Activated naive CD4-positive, alpha-beta T cell treated with anti-CD3 and anti-CD28 coated beads, Interleukin-2, amount 10 ng/mL, durations not matched to agents 7 days and 5 days (primary cell): Measurements from ENCODE around the gene ME3.
"Not testable (repeated sequence)": the region's sequence is repeated elsewhere in the genome, so short reads cannot be mapped to it uniquely, and the experiment has no call there.

Experiments
- CTCF ChIA-PET: fragments of 350-600 bp; sonication (Branson Sonifier 250); formaldehyde crosslinking; loops from one replicate; lab custom pipeline; 2021; ENCODE audit warnings: antibody characterized with exemption; lab: Charles Lee
- DNase-seq: peaks from one replicate; pipeline ENCODE4 v3.0.0-alpha.2; 2020
- H3K27ac Mint-ChIP-seq: one replicate; pipeline ENCODE4 v1.8.0; 2021; ENCODE audit warnings: mild to moderate bottlenecking, moderate library complexity, mixed read lengths
- H3K27me3 Mint-ChIP-seq: one replicate; pipeline ENCODE4 v1.8.0; 2021; ENCODE audit warnings: mild to moderate bottlenecking, mixed read lengths
- H3K36me3 Mint-ChIP-seq: one replicate; pipeline ENCODE4 v1.8.0; 2021; ENCODE audit warnings: mixed read lengths
- H3K4me1 Mint-ChIP-seq: one replicate; pipeline ENCODE4 v1.8.0; 2021; ENCODE audit warnings: mixed read lengths
- H3K4me3 Mint-ChIP-seq: one replicate; pipeline ENCODE4 v1.8.0; 2021; ENCODE audit warnings: mild to moderate bottlenecking, moderate library complexity, mixed read lengths
- H3K9me3 Mint-ChIP-seq: one replicate; pipeline ENCODE4 v1.8.0; 2021; ENCODE audit warnings: mixed read lengths

ME3 gene

DNA sequence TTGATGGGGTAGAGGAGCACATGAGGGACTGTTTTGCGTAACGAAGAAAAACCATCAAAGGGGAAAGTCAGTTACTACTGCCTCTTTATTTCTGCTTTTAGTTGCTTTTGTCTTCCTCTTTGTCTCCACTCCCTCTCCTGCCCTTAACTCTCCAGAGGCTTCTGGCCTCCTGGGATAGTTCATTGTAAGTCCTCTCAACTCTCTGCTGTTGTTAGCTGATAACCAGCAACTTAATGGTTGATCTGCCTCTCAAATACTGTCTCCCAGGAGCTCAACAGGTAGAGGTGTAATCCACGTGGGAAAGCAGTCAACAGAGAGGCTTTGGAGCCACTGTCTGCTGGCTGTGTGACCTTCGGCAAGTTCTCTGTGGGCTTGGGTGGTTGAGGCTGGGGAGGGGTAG is 250.5 kb downstream of the ME3 start:
- Mint-ChIP-seq H3K27ac (no peak overlapping the region), H3K4me3 (no peak overlapping the region), H3K9me3 (no peaks in the 10 kb centered on the region), H3K27me3 (no peaks in the 10 kb centered on the region), H3K4me1 (no peaks in the 10 kb centered on the region), H3K36me3 (no peaks in the 10 kb centered on the region)
- CTCF ChIA-PET, result no interaction called here
- DNase-seq, result no peak

DNA sequence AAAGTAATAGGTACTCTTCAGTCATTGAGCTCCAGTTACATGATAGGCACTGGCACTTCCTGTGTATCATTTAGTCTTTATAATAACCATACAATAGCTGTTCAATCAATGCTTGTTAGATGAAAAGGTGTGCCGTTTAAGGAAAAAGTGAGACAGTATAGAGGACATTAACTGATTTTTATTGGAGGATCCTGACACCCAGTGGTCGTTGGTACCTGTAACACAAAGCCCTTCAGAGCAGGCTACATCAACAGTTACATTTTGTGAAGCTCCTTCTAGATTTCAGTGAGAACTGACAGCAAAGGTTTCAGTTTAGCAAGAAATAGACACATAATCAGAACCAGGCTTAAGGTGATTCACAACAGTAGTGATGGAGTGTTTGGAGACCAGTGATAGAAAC is 253.5 kb downstream of the ME3 start:
- CTCF ChIA-PET, result interaction anchor here (1.0 to 1.7 kb wide), 4 partner anchors 200 to 771 kb away, joined by 3 to 5 read pairs (median 3); partner anchors contain the start of genes CCDC83 and TMEM126A
- Mint-ChIP-seq H3K27me3 (no peaks in the 10 kb centered on the region), H3K4me1 (no peaks in the 10 kb centered on the region), H3K9me3 (no peaks in the 10 kb centered on the region), H3K4me3 (no peak overlapping the region), H3K36me3 (no peaks in the 10 kb centered on the region), H3K27ac (no peak overlapping the region)
- DNase-seq, result no peak

DNA sequence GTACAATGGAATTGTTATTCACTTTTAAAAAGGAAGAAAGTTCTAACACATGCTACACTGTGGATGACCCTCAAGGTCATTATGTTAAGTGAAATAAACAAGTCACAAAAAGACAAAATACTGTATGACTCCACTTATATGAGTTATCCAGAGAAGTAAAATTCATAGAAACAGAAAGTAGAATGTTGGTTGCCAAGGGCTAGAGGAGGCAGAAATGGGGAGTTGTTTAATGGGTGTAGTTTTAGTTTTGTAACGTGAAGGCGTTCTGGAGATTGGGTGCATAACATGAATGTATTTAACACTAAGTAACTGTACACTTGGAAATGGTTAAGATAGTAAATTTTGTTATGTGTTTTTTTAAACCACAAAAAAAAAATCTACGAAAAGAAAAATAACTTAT is 253.9 kb downstream of the ME3 start:
- Mint-ChIP-seq H3K27ac (no peak overlapping the region), H3K4me3 (no peak overlapping the region), H3K4me1 (no peaks in the 10 kb centered on the region), H3K27me3 (no peaks in the 10 kb centered on the region), H3K36me3 (no peaks in the 10 kb centered on the region), H3K9me3 (no peaks in the 10 kb centered on the region)
- CTCF ChIA-PET, result interaction anchor here (1.0 to 1.7 kb wide), 4 partner anchors 200 to 770 kb away, joined by 3 to 5 read pairs (median 3); partner anchors contain the start of genes CCDC83 and TMEM126A
- no peak for DNase-seq

DNA sequence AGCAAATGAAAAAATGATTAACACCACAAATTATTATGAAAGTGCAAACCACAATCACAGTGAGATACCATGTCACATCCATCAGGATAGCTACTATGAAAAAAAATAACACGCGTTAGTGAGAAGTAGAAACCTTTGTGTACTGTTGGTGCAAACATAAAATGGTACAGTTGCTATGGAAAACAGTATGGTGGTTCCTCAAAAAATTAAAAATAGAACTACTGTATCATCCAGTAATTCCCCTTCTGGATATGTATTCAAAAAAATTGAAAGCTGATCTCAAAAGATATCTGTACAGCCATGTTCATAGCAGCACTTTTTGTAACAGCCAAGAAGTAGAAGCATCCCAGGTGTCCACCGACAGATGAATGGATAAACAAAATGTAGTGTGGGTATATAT is 254.3 kb downstream of the ME3 start:
- no peak overlapping the region for H3K4me3 Mint-ChIP-seq
- no peaks in the 10 kb centered on the region for H3K4me1 Mint-ChIP-seq
- CTCF ChIA-PET, result interaction anchor here (1.0 kb wide), 1 partner anchor 395 kb away, joined by 3 read pairs; no protein-coding TSS in a partner anchor
- no peaks in the 10 kb centered on the region for H3K36me3 Mint-ChIP-seq
- H3K27ac Mint-ChIP-seq, result no peak overlapping the region
- no peaks in the 10 kb centered on the region for H3K27me3 Mint-ChIP-seq
- DNase-seq, result no peak
- no peaks in the 10 kb centered on the region for H3K9me3 Mint-ChIP-seq

DNA sequence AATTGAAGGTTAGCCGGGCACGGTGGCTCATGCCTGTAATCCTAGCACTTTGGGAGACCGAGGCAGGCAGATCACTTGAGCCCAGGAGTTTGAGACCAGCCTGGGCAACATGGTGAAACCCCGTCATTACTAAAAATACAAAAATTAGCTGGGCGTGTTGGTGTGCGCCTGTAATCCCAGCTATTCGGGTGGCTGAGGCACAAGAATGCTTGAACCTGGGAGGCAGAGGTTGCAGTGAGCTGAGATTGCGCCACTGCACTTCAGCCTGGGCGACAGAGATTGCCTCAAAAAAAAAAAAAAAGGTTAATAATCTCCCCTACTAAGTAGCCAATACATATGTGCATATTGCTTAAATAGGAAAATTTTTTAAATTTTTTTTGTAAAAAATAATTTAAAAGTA is 255.5 kb downstream of the ME3 start:
- H3K27ac Mint-ChIP-seq, H3K4me3 Mint-ChIP-seq, CTCF ChIA-PET, H3K36me3 Mint-ChIP-seq, H3K27me3 Mint-ChIP-seq, DNase-seq, H3K9me3 Mint-ChIP-seq, H3K4me1 Mint-ChIP-seq: not testable (repeated sequence)

DNA sequence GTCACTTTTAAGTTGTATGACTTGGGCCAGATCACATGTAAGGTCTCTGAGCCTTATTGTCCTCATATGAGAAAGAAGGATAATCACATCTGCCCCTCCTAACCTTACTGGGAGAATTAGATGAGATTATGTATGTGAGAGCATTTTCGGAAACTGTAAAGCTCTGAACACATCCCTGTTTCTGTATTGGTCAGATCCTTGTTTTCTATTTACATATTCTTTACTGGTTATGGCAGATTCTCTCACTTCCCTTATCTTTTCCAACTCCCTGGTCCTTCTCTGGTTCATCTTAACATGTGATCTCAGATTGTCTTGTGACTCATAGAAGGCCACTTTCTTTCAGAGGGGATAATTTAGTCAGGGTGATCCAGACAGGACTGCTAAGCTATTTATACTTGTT is 255.9 kb downstream of the ME3 start:
- CTCF ChIA-PET, result no interaction called here
- Mint-ChIP-seq H3K27ac (no peak overlapping the region), H3K9me3 (no peaks in the 10 kb centered on the region), H3K36me3 (no peaks in the 10 kb centered on the region), H3K4me3 (no peak overlapping the region), H3K27me3 (no peaks in the 10 kb centered on the region), H3K4me1 (no peaks in the 10 kb centered on the region)
- no peak for DNase-seq

DNA sequence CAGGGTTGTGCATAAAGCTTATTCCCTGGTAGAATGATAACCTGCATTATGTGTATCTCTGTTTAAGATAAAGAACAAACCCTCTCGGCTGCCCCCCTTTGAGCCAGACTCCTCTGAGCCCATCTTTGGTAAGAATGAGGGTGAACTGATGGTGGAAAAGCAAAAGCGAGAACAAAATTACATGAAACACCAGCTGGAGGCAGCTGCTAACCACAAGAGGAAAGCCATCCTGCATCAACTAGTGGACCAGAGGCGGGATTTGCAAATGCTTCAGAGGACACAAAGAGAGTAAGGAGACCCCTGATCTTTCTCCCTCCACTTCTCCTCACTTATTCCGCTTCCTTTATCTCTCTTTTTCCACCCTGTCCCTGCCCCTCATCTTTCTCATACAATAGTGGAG is 257.4 kb downstream of the ME3 start:
- Mint-ChIP-seq H3K4me1 (no peaks in the 10 kb centered on the region), H3K27ac (no peak overlapping the region), H3K4me3 (no peak overlapping the region), H3K36me3 (no peaks in the 10 kb centered on the region), H3K9me3 (no peaks in the 10 kb centered on the region), H3K27me3 (no peaks in the 10 kb centered on the region)
- DNase-seq, result no peak
- CTCF ChIA-PET, result interaction anchor here (1.2 kb wide), 1 partner anchor 42 kb away, joined by 4 read pairs; no protein-coding TSS in a partner anchor

DNA sequence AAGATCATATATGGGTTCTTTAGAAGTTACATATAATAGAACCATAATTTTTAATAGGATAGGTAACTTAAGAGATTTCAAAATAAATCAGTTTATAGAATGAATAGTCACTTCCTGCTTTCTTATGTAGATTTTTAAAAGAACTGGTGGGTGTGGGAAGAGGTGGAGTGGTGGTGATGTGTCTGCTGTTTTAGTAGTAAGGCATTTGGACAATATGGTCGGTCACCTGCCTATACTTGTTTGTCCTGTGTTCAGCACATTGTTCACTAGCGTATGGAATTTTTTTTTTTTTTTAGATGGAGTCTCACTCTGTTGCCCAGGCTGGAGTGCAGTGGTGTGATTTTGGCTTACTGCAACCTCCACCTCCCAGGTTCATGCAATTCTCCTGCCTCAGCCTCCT is 258.4 kb downstream of the ME3 start:
- Mint-ChIP-seq H3K36me3 (no peaks in the 10 kb centered on the region), H3K27ac (no peak overlapping the region), H3K4me1 (no peaks in the 10 kb centered on the region), H3K9me3 (no peaks in the 10 kb centered on the region), H3K4me3 (no peak overlapping the region), H3K27me3 (no peaks in the 10 kb centered on the region)
- CTCF ChIA-PET, result interaction anchor here (1.2 kb wide), 1 partner anchor 43 kb away, joined by 4 read pairs; no protein-coding TSS in a partner anchor
- no peak for DNase-seq

DNA sequence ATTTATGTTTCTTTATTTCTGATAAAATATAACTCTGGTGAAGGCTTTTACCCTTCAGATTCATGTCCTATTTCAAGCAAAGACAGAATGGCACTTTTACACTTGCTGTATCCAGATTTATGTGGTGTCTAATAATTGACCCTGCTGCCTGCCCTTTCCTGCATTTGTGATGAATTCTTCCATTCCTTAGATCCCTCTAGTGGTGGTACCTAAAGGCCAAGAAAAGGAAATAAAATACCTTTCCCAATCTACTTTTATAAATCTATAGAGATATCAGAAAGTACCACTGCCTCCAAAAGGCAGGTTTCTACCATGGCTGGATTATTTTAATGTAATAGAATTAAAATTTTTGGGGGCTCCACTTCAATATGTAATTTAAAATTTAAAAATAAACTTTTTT is 263.6 kb downstream of the ME3 start:
- CTCF ChIA-PET, result no interaction called here
- H3K4me3 Mint-ChIP-seq, result no peak overlapping the region
- DNase-seq, result no peak

DNA sequence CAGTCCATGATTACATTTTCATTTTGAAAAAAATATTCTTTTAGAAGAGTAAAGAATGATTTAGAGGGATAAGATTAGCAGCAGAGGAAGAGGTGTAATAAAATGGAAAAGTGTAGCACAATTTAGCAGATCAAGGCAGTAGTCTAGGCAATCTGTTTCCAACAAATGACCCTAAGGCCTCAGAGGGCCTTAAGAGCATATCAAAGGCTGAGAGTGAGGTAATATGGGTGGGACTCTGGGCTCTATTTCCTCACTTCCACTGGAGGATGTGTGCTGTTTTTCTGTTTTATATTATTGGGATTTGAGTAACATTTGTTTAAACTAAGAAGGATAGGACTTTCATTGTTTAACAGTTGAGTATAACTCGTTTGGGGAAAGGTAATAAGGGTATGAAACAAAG is 269.0 kb downstream of the ME3 start:
- no peaks in the 10 kb centered on the region for H3K4me1 Mint-ChIP-seq
- H3K4me3 Mint-ChIP-seq, result no peak overlapping the region
- no peaks in the 10 kb centered on the region for H3K9me3 Mint-ChIP-seq
- no peaks in the 10 kb centered on the region for H3K36me3 Mint-ChIP-seq
- no peak overlapping the region for H3K27ac Mint-ChIP-seq
- CTCF ChIA-PET, result no interaction called here
- no peaks in the 10 kb centered on the region for H3K27me3 Mint-ChIP-seq
- DNase-seq, result no peak

More for the DNA sequence above, 263.6 kb downstream of the ME3 start:
- Mint-ChIP-seq H3K4me1 (no peaks in the 10 kb centered on the region), H3K9me3 (no peaks in the 10 kb centered on the region), H3K36me3 (no peaks in the 10 kb centered on the region), H3K27ac (no peak overlapping the region), H3K27me3 (no peaks in the 10 kb centered on the region)

DNA sequence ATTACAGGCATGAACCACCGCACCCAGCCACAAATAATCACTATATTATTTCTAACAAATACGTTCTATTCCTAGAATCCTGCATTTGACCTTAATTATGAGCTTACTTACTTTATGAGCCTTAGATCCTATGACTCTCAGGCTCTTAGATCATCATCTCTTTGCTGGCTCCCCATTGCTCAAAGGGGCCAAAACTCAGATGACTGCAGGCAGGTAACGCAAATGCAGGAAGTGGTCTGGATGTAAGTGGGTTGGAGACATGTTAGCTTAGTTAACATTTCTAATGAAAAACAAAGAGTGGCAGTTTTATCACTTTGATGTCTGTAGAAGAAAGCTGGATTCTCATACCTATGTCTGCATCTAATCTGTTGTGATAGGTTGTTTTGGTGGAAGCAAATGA is 274.3 kb downstream of the ME3 start:
- CTCF ChIA-PET, result no interaction called here
- Mint-ChIP-seq H3K4me3 (no peak overlapping the region), H3K4me1 (no peaks in the 10 kb centered on the region)

DNA sequence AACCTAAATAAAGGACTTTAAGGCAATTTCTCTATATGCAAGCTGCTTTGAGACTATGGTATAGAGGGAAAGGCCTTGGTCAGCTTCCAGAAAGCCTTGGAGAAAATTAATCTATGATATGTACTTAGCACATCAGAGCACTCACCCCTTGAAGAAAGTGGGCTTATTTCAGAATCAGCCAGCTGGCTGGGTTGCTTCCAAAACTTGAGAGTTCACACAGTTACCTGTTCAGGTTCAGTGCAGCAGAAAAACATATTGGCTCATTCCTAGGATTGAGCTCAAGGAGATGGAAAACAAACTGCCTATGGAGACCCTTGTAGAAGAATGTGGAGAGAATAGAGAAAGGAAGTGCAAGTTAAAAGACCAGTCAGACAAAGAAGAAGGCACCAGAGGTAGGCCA is 275.1 kb downstream of the ME3 start:
- H3K9me3 Mint-ChIP-seq, result no peaks in the 10 kb centered on the region
- DNase-seq, result no peak
- H3K27me3 Mint-ChIP-seq, result no peaks in the 10 kb centered on the region
- CTCF ChIA-PET, result interaction anchor here (0.9 kb wide), 1 partner anchor 10 kb away, joined by 4 read pairs; no protein-coding TSS in a partner anchor
- no peak overlapping the region for H3K27ac Mint-ChIP-seq
- H3K4me1 Mint-ChIP-seq, result no peaks in the 10 kb centered on the region
- no peak overlapping the region for H3K4me3 Mint-ChIP-seq
- no peaks in the 10 kb centered on the region for H3K36me3 Mint-ChIP-seq

More for the DNA sequence above, 274.3 kb downstream of the ME3 start:
- Mint-ChIP-seq H3K9me3 (no peaks in the 10 kb centered on the region), H3K27ac (no peak overlapping the region), H3K36me3 (no peaks in the 10 kb centered on the region), H3K27me3 (no peaks in the 10 kb centered on the region)
- DNase-seq, result no peak

DNA sequence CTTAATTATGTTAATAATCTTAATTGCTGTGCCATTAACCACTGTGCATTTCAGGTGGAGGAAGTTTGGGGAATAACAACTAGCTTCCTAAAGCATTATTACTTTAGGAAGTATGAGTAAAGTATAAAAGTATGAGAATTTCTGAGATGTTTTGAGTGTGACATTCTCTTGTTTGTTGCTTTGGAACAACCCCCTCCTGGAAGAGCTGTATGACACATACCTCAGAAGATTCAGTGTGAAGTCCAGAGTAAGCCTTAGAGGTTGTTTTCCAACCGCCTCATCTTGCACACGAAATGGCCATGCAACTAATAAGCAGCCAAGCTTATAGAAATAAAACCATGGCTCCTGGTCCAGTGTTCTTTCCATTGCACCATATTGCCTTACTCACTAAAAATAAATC is 276.0 kb downstream of the ME3 start:
- Mint-ChIP-seq H3K36me3 (no peaks in the 10 kb centered on the region), H3K27me3 (no peaks in the 10 kb centered on the region), H3K27ac (no peak overlapping the region), H3K9me3 (no peaks in the 10 kb centered on the region), H3K4me3 (no peak overlapping the region), H3K4me1 (no peaks in the 10 kb centered on the region)
- DNase-seq, result no peak
- CTCF ChIA-PET, result interaction anchor here (1.4 kb wide), 1 partner anchor 51 kb away, joined by 3 read pairs; no protein-coding TSS in a partner anchor

DNA sequence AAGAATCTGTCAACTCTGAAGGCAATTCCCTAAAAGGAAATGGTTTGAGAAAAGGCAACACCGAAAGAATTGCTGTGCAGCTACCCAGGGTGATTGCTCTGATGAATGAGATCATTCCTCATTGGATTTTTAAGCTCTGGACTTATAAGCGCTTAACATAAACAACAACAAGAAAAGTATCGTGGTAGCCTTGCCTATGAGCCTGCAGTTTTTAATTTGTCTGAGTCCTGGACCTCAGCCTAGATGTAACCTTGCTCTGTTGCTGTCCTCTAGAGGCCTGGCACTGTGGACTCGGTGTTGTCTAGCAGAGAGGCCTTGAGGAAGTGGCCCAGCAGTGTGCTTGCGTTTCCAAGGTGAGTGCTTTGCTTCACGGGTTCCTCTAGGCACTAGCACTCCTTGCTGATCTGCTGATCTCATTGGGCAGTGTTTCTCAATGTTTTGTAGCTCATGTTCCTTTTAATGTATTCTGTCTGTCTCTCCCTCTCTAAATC is 277.3 kb downstream of the ME3 start:
- Mint-ChIP-seq H3K27me3 (no peaks in the 10 kb centered on the region), H3K9me3 (no peaks in the 10 kb centered on the region), H3K27ac (no peak overlapping the region), H3K36me3 (no peaks in the 10 kb centered on the region), H3K4me3 (no peak overlapping the region), H3K4me1 (no peaks in the 10 kb centered on the region)
- no peak for DNase-seq
- CTCF ChIA-PET, result no interaction called here
